ENCODE data around the gene ASMTL. TPM values are rescaled to one million over a fixed set of nuclear protein-coding genes. Genes with fewer than 3 reads are reported as not detected.

The ASMTL gene
- polyA plus RNA-seq, 1 donor (not counting 4 experiments of a cell fraction or from before 2014, with no cell fraction given) = 13.8 TPM

DNA sequence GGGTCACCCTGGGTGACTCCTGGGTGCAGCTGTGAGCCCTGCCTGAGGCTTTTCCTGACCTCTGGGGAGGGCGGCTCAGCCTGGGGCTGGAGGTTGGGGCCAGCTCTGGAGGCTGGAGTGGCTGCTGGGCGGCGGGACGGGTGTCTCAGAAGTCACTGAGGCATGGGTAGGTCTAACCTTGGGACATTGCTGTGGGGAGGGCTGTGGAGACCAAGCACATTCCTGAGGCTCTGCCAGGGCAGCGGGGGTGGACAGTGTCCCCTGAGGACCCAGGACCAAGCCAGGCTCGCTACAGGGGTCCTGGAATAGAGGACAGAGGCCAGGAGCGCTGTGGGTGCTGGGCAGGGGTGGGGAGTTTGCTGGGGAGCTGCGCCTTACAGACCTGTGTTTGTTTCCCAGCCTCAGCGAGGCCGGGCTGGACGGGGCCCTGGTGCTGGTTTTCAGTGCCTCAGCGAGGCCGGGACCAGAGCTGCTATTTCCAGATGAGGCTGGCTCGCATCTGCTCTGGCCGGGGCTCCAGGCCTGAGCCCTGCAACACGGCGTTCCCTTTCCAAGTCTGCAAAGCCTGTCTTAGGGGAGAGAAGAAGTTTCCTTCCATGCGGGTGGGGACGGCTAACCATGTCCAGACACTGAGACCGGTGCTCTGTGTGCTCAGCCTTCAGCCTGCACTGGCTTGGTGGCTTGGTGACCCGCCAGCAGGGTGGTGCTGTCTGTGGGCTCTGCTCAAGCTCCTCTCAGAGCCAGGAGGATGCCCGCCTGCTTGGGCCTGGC lies 57.8 kb downstream of the ASMTL start:
- Histone ChIP-seq H4K20me1 (ENCODE audit: control insufficient read depth, extremely low read depth, insufficient read depth, low read length) (peaks cover 14% of the 10 kb centered on the region), H3K27ac (ENCODE audit: control insufficient read depth, insufficient read depth, low read length) (no peak overlapping the region), H3K27me3 (ENCODE audit: control insufficient read depth, extremely low read depth, insufficient read depth, low read length) (no peaks in the 10 kb centered on the region), H3K4me3 (ENCODE audit: control insufficient read depth in 2 of 3, extremely low read depth in 1 of 3, insufficient read depth in 2 of 3, low read depth in 1 of 3, low read length in 3 of 3) (no peak overlapping the region), H3K9me1 (ENCODE audit: control insufficient read depth, extremely low read depth, insufficient read depth, low read length) (no peaks in the 10 kb centered on the region), H2AFZ (ENCODE audit: control insufficient read depth, low read length) (no peak overlapping the region), H3K79me2 (ENCODE audit: control insufficient read depth, insufficient read depth, low read length) (peaks cover 26% of the 10 kb centered on the region), H3K9me3 (ENCODE audit: control insufficient read depth, low read depth, low read length) (no peaks in the 10 kb centered on the region), H3K9ac (ENCODE audit: control insufficient read depth, extremely low read depth, insufficient read depth, low read length) (no peak overlapping the region), H3K4me1 (ENCODE audit: control insufficient read depth, extremely low read depth, insufficient read depth, low read length) (peaks cover 6% of the 10 kb centered on the region), H3K4me2 (ENCODE audit: control insufficient read depth, extremely low read depth, insufficient read depth, low read depth, low read length) (no peak overlapping the region), H3K36me3 (ENCODE audit: control insufficient read depth in 2 of 2, extremely low read depth in 1 of 2, insufficient read depth in 2 of 2, low read length in 2 of 2) (peaks cover 9 to 15% of the 10 kb centered on the region in 2 experiments)
- FAIRE-seq = no peak
- TF ChIP-seq EZH2 (IDR thresholded peaks at IDR 0.05; ENCODE audit: low read length) = no peak
- DNase-seq (ENCODE audit: low read depth, low spot score) = no peak
- dilution Hi-C loops (cut with MboI; ENCODE audit: extremely low pct_ligation_motif_present, low sequenced_read_pairs) = no loop called here

DNA sequence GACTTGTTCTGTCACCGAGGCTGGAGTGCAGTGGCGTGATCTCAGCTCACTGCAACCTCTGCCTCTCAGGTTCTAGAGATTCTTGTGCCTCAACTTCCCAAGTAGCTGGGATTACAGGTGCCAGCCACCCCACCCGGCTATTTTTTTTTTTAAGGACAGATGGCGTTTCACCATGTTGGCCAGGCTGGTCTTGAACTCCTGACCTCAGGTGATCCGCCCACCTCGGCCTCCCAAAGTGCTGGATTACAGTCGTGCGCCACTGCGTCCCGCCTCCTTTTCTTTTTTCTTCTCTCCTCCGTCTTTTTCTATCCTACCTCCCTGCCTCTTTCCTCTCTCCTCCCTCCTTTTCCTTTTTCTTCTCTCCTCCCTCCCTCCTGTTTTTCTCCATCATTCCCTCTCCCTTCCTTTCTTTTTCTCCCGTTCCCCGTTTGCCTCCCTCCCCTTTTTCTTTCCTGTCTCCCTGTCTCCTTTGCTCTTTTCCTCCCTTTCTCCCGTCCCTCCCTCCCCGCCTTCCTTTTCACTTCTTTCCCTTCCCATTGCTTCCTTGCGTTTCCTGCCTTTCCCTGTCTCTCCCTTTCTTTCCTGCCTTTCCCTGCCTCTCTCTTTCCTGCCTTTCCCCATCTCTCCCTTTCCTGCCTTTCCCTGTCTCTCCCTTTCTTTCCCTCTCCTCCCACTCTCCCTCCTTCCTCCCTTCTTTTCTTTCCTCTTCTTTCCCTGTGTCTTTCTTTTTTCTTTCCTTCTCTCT lies 58.7 kb downstream of the ASMTL start:
- H3K4me1 ChIP-seq (ENCODE audit: control insufficient read depth, extremely low read depth, insufficient read depth, low read length) = peaks cover 6% of the 10 kb centered on the region
- no peak overlapping the region for H3K9ac ChIP-seq (ENCODE audit: control insufficient read depth, extremely low read depth, insufficient read depth, low read length)
- peaks cover 23% of the 10 kb centered on the region for H4K20me1 ChIP-seq (ENCODE audit: control insufficient read depth, extremely low read depth, insufficient read depth, low read length)
- no peak overlapping the region for H3K4me2 ChIP-seq (ENCODE audit: control insufficient read depth, extremely low read depth, insufficient read depth, low read depth, low read length)
- no peak overlapping the region for H2AFZ ChIP-seq (ENCODE audit: control insufficient read depth, low read length)
- no peak for TF ChIP-seq EZH2 (IDR thresholded peaks at IDR 0.05; ENCODE audit: low read length)
- TF ChIP-seq, protein P1, sequence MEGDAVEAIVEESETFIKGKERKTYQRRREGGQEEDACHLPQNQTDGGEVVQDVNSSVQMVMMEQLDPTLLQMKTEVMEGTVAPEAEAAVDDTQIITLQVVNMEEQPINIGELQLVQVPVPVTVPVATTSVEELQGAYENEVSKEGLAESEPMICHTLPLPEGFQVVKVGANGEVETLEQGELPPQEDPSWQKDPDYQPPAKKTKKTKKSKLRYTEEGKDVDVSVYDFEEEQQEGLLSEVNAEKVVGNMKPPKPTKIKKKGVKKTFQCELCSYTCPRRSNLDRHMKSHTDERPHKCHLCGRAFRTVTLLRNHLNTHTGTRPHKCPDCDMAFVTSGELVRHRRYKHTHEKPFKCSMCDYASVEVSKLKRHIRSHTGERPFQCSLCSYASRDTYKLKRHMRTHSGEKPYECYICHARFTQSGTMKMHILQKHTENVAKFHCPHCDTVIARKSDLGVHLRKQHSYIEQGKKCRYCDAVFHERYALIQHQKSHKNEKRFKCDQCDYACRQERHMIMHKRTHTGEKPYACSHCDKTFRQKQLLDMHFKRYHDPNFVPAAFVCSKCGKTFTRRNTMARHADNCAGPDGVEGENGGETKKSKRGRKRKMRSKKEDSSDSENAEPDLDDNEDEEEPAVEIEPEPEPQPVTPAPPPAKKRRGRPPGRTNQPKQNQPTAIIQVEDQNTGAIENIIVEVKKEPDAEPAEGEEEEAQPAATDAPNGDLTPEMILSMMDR (optimal IDR thresholded peaks at IDR 0.05 in 1 of 3, IDR thresholded peaks at IDR 0.05 in 1 of 3, conservative IDR thresholded peaks at IDR 0.05 in 1 of 3; ENCODE audit: extremely low read depth in 1 of 3, insufficient read depth in 2 of 3, low read length in 3 of 3) = no peak
- no peaks in the 10 kb centered on the region for H3K9me3 ChIP-seq (ENCODE audit: control insufficient read depth, low read depth, low read length)
- DNase-seq (ENCODE audit: low read depth, low spot score) (no peak), FAIRE-seq (no peak)
- H3K27me3 ChIP-seq (ENCODE audit: control insufficient read depth, extremely low read depth, insufficient read depth, low read length) = no peaks in the 10 kb centered on the region
- dilution Hi-C loops (cut with MboI; ENCODE audit: extremely low pct_ligation_motif_present, low sequenced_read_pairs) = no loop called here
- H3K9me1 ChIP-seq (ENCODE audit: control insufficient read depth, extremely low read depth, insufficient read depth, low read length) = no peaks in the 10 kb centered on the region
- H3K27ac ChIP-seq (ENCODE audit: control insufficient read depth, insufficient read depth, low read length) = no peak overlapping the region
- H3K4me3 ChIP-seq (ENCODE audit: control insufficient read depth in 2 of 3, extremely low read depth in 1 of 3, insufficient read depth in 2 of 3, low read depth in 1 of 3, low read length in 3 of 3) = no peak overlapping the region
- peaks cover 16% of the 10 kb centered on the region in 2 experiments for H3K36me3 ChIP-seq (ENCODE audit: control insufficient read depth in 2 of 2, extremely low read depth in 1 of 2, insufficient read depth in 2 of 2, low read length in 2 of 2)
- H3K79me2 ChIP-seq (ENCODE audit: control insufficient read depth, insufficient read depth, low read length) = peaks cover 35% of the 10 kb centered on the region
